Ovary (tissue), 3 donors: ENCODE measurements around the gene PKNOX1.
"Not testable (repeated sequence)": the region's sequence is repeated elsewhere in the genome, so short reads cannot be mapped to it uniquely, and the experiment has no call there.

ENCODE experiments used
- EP300 ChIP-seq: sonication (generic); formaldehyde crosslinking; IDR thresholded peaks from one replicate; pipeline ENCODE4 v1.6.1; 2017; ENCODE audit warnings: antibody characterized with exemption
- POLR2A ChIP-seq: fragments of 450-650 bp; IDR thresholded peaks from one replicate; pipeline ENCODE4 v1.6.1; 2017; ENCODE audit warnings: antibody characterized with exemption, mild to moderate bottlenecking, moderate library complexity
- TF ChIP-seq, protein P1 (sequence below), 3 donors: fragments of 450-650 bp in 2 of 3; fragments of 200-600 bp in 1 of 3; IDR thresholded peaks; one replicate each; pipeline versions ENCODE4 v1.5.1 to v1.8.0; 2016 to 2022; ENCODE audit warnings: antibody characterized with exemption in 3 of 3, mild to moderate bottlenecking in 1 of 3
- donor health status: DM: no; HTN: no; CAD: no.

DNA sequence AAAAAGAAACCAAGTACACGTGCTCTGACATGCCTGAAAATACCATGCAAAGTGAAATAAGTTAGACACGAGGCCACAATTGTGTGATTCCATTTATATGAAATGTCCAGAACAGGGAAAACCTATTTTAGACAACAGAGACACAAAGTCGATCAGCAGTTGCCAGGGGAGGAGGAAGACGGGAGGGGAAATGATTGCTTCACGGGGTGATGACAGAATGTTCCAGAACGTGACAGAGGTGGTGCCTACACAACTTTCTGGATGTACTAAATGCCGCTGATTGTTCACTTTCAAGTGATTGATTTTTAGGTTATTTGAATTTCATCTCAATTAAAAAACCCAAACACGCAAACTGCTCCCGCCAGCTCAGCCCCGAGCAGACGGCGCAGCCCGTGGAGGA, 78.8 kb downstream of the PKNOX1 start:
- TF ChIP-seq, protein P1, sequence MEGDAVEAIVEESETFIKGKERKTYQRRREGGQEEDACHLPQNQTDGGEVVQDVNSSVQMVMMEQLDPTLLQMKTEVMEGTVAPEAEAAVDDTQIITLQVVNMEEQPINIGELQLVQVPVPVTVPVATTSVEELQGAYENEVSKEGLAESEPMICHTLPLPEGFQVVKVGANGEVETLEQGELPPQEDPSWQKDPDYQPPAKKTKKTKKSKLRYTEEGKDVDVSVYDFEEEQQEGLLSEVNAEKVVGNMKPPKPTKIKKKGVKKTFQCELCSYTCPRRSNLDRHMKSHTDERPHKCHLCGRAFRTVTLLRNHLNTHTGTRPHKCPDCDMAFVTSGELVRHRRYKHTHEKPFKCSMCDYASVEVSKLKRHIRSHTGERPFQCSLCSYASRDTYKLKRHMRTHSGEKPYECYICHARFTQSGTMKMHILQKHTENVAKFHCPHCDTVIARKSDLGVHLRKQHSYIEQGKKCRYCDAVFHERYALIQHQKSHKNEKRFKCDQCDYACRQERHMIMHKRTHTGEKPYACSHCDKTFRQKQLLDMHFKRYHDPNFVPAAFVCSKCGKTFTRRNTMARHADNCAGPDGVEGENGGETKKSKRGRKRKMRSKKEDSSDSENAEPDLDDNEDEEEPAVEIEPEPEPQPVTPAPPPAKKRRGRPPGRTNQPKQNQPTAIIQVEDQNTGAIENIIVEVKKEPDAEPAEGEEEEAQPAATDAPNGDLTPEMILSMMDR (IDR thresholded peaks at IDR 0.05), result not testable (repeated sequence)
- TF ChIP-seq EP300, POLR2A: not testable (repeated sequence)
